Measurements from ENCODE around the gene EPHX1.
"Not testable (repeated sequence)": the region's sequence is repeated elsewhere in the genome, so short reads cannot be mapped to it uniquely, and the experiment has no call there.

Gene EPHX1

DNA sequence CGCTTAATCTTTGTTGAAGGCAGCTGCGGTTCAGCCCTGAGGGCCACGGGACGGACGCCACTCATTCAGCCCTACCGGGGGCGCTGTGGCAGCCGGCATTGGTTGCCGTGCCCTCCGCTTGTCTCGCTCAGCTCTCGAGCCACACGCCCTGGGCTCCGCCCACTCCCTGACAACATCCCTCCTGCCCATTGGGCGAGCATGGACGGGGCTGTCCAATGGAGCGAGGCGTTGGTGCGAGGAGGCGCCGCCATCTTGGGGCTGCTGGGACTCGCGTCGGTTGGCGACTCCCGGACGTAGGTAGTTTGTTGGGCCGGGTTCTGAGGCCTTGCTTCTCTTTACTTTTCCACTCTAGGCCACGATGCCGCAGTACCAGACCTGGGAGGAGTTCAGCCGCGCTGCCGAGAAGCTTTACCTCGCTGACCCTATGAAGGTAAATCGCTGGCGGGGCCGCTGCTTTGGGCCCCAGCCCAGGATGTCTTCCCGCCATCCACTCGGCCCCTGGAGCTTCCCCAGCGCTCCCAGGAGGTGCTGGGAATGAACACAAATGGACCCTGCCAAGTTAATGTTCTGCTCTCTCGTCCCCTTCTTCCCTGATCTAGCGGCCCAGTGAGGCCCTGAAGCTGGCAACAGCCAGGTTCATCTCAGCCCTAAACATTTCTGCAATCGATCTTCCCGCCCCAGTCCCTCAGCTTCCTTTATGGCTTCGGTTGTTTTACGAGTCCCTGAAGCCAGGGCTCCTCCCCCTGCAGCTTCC lies 32.2 kb upstream of the EPHX1 start, which contains the start of gene SRP9:
Gene SRP9, plus strand, starts transcription at position 244 of the 754 bp plus-strand sequence. Its CDS starts 115 bp downstream, at position 359.
- peak; percentile 97 for DNase-seq (ENCODE audit: low read depth)

DNA sequence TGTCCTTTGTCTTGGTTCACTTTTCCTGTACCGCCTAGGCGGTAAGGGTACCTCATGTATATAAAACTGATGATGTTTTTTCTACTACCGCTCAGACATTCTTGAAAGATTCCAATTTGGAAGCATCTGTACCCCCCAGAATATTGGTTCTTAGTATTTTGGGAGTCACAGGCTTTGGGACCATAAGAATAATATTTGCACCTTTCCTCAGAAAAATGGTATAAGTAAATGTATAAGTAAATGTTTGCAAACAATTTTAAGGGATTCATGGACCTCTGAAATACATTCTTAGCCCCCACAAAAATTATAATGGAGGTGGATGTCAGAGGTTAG lies 31.6 kb upstream of the EPHX1 start:
- DNase-seq (ENCODE audit: low read depth): no peak

GRCh38 chr1:225779165-225779564 lies 30.8 kb upstream of the EPHX1 start:
- DNase-seq (ENCODE audit: low read depth): not testable (repeated sequence)

DNA sequence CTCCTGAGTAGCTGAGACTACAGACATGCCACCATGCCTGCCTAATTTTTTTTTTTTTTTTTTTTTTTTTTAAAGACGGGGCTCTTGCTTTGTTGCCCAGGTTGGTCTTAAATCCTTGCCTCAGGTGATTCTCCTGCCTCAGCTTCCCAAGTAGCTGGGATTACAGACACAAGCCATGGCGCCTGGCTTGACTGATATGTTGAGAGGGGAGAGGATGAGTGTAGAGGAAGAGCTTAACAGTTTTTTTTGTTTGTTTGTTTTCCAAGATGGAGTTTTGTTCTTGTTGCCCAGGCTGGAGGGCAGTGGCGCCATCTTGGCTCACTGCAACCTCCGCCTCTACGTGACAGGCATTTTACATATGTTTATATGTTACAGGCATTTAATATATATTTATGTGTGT lies 29.8 kb upstream of the EPHX1 start:
- DNase-seq (ENCODE audit: low read depth): no peak

GRCh38 chr1:225780630-225781029 lies 29.3 kb upstream of the EPHX1 start:
- DNase-seq (ENCODE audit: low read depth): no peak

DNA sequence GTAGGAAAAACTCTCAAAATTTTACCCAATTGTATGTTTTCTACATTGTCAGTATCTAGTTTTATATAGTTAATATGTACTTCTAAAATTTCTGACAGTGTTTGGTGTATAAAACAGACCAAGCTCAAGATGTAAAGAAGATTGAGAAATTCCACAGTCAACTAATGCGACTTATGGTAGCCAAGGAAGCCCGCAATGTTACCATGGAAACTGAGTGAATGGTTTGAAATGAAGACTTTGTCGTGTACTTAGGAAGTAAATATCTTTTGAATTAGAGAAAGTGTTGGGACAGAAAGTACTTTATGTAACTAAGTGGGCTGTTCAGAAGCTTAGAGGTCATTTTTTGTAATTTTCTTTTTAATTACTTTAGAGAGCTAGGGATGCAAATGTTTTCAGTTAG lies 20.8 kb upstream of the EPHX1 start:
- DNase-seq (ENCODE audit: low read depth): not testable (repeated sequence)

DNA sequence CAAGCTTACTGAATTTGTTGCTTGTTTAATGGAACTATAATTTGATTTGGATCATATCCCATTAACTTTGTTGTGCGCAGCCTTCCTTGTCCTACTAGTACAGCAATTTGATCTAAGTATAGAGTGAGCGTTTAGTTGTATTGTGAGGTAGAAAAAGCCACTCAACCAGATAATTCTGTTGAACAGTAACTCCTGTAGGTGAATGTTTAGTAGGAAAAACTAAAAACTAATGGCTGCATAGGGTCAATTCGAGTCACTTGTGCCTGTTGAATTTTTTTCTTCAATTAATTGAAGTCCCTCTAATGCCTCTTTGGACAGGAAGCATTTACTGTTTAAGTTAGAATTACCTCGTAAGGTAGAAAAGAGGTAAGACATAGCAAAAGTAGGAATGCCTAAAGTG lies 15.0 kb upstream of the EPHX1 start:
- DNase-seq (ENCODE audit: low read depth): no peak

GRCh38 chr1:225796097-225796496 lies 13.8 kb upstream of the EPHX1 start:
- not testable (repeated sequence) for DNase-seq (ENCODE audit: low read depth)

- not testable (repeated sequence) for DNase-seq (ENCODE audit: low read depth)
Measured at GRCh38 chr1:225801146-225801545, 8.8 kb upstream of the EPHX1 start.

GRCh38 chr1:225806249-225806648 lies 3.7 kb upstream of the EPHX1 start:
- no peak for DNase-seq (ENCODE audit: low read depth)

DNA sequence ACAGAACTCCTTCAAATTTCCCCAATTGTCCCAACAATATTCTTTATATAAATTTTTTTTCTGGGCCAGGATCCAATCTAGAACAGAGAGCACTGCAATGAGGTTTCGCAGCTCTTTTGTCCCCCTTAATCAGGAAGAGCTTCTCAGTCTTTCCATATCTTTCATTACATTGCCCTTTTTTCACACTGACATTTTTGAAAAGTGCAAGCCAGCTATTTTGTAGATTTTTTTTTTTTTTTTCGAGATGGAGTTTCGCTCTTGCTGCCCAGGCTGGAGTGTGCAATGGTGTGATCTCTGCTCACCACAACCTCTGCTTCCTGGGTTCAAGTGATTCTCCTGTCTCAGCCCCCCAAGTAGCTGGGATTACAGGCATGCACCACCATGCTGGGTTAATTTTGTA lies 3.2 kb upstream of the EPHX1 start:
- not testable (repeated sequence) for DNase-seq (ENCODE audit: low read depth)

DNA sequence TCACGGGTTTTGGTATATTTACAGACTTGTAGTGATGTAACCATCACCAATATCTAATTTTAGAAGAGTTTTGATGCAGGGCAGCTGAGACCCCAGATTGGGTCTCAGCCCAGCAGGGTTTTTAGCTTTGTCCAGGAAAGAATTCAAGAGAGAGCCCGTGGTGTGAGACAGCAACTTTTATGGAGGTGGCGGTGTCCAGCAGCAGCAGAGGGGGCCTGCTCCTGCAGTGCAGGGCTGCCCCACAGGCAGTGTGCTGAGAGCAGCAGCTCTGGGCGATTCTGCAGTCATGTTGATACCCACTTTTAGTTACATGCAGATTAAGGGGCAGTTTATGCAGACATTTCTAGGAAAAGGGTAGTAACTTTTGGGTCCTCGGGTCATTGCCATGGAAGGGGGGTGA lies 1.8 kb upstream of the EPHX1 start:
- DNase-seq (ENCODE audit: low read depth): no peak

- DNase-seq (ENCODE audit: low read depth): not testable (repeated sequence)
Measured at GRCh38 chr1:225810579-225811538, 935 bp downstream of the EPHX1 start.

DNA sequence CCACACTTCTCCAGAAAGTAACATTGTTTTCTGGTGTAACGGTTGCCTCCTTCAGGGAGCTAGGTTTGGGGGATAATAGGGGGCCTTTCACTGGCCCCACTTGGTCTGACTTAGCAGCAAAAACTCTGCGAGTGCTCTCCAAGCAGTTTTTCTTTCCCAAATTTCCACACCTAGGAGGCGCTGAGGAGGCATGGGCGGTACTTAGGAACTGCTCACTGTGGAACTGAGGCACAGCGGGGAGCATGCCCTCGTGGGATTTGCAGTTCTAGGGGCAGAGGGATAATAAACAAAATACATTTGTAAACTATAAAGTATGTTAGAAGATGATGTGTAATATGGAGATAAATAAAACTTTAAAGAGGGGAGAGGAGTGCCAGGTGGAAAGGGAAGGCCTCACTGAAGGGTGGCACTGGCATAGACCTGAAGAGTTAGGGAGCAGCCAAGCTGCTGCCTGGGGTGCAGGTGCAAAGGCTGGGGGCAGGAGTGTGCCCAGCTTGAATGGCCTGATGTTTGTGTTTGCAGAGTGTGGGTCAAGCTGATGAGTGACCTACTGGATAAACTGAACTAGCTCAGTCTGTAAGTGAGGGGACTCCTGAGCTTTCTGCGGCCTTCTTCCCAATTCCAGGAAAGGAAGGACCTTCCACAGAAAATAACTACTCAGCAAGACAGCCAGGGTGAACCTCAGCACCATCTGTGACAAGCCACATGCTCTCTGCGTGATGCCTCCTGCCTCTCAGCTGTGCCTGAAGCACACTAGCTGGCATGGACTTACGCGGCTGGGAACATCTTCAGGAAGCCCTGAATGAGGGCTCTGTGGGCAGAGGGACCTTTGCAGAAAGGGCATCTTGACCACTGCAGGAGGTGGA lies 1.9 kb downstream of the EPHX1 start:
- no peak for DNase-seq (ENCODE audit: low read depth)

DNA sequence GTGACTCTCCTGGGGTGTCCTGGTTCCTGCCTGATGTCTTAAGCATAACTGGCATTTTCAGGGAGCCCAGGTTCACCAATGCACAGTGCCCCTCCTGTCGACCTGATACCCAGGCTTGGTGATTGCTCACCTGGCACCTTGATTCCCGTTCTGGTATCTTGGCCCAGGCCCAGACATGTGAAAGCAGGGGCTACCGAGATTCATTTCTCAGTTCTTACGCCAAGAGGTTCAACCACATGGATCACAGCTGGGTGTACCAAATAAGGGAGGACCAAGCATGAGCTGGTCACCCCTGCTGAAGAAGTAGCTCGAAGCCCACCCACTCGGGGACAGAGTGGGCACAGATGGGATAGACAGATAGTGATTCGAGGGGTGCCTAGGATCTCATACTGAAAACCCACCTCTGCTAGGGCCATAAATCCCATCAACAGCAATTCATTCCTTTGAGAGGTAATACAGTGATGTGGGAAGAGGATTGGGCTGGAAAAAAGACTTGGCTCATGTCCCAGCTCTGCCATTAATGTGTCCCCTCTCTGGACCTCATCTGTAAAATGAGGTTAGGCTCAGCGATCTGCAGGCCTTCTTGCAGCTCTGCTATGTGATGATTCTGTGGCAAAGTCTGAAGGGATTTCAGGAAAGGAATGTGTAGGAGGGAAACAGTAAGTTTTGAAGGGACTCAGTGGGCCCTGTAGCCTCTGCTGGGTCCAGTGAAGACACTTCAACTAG lies 2.7 kb downstream of the EPHX1 start:
- no peak for DNase-seq (ENCODE audit: low read depth)

DNA sequence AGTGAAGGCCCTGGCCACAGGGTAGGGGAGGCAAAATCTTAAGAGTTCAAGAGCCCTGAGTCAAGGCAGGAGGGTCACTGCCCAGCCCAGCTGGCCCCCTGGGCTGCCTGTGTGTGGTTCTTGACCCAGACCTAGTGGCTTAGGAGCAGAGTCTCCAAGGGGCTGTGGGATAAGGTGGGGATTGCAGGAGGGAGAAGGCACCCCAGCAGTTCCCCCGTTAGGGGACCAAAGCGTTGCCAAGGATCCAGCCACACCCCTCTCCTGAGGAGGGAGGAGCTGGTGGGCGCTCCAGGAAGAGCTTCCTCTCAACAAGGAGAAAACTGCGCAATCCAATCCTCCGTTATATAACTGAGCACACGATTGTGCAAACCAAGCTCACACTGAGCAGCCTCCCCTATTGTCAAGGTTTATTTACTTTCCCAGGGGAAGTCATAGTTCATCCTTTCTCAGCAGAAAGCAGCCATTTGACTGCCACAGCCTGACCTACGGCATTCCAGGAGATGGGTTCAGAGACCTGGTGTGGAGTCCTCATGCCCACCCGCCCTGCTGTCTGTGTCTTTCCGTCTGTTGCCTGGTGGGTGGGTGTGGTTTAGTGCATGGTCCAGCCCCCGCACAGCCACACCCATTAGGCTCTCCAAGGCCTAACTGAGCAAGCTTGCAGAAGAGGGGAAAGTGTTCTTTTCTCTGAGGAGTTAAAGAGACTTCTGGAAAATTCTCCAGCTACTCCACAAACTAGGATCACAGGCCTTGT lies 3.5 kb downstream of the EPHX1 start:
- DNase-seq (ENCODE audit: low read depth): no peak

DNA sequence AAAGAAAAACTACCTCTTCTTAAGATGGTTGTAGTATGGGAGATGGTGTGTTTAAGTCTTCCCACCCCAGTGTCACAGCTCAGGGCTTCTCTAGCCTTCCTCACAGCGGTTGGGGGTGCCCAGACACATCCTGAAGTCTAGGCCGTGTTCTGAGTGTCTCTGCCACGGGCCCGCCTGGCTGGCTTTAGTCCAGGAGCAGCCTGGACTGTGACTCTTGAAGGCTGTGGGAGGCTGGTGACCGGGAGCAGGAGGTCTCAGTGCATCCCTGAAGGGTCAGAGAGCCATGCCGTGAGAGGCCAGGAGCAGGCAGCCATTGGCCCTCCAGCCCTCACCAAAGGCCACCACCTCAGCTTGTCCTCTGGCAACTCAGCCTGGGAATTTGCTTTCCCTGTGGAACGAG lies 4.5 kb downstream of the EPHX1 start:
- no peak for DNase-seq (ENCODE audit: low read depth)

DNA sequence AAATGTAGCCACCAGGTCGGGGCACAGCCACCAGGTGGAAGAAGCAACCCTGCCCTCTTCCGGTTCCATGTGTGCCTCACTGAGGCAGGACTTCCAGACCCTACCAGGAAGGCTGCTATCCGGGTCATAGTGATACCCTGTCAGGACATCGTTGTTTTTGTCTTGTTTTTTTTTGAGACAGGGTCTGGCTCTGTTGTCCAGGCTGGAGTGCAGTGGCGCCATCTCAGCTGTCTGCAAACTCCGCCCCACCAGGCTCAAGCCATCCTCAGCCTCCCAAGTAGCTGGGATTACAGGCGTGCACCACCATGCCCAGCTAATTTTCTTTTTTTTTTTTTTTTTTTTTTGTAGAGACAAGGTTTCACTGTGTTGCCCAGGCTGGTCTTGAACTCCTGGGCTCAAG lies 5.2 kb downstream of the EPHX1 start:
- DNase-seq (ENCODE audit: low read depth): not testable (repeated sequence)

- DNase-seq (ENCODE audit: low read depth): no peak
Measured at GRCh38 chr1:225815526-225816178, 5.7 kb downstream of the EPHX1 start.

Data from stimulated activated CD8-positive, alpha-beta memory T cell treated with anti-CD3 and anti-CD28 coated beads, Interleukin-15, amount 100 ng/mL, for 1 hour (primary cell).